Osteocyte (in vitro differentiated cells): ENCODE data around the gene BZW2. TPM values are rescaled to one million over a fixed set of nuclear protein-coding genes. Genes with fewer than 3 reads are reported as not detected.

ENCODE experiments used
- DNase-seq: peaks from one replicate; pipeline ENCODE4 v3.0.0; 2021; ENCODE audit warnings: mixed read lengths; ENCODE audit not compliant: unreplicated experiment; ENCODE audit errors: extremely low spot score
- H3K27ac Mint-ChIP-seq: one replicate; pipeline ENCODE4 v1.8.0; 2021; ENCODE audit warnings: mild to moderate bottlenecking, mixed read lengths; ENCODE audit not compliant: unreplicated experiment
- H3K27me3 Mint-ChIP-seq: one replicate; pipeline ENCODE4 v1.8.0; 2021; ENCODE audit warnings: mixed read lengths; ENCODE audit not compliant: unreplicated experiment
- H3K36me3 Mint-ChIP-seq: one replicate; pipeline ENCODE4 v1.8.0; 2021; ENCODE audit warnings: mixed read lengths; ENCODE audit not compliant: unreplicated experiment
- H3K4me1 Mint-ChIP-seq: one replicate; pipeline ENCODE4 v1.8.0; 2021; ENCODE audit warnings: mixed read lengths; ENCODE audit not compliant: unreplicated experiment
- H3K4me3 Mint-ChIP-seq: one replicate; pipeline ENCODE4 v1.8.0; 2021; ENCODE audit warnings: mild to moderate bottlenecking, moderate library complexity, mixed read lengths; ENCODE audit not compliant: unreplicated experiment
- H3K9me3 Mint-ChIP-seq: one replicate; pipeline ENCODE4 v1.8.0; 2021; ENCODE audit warnings: mixed read lengths; ENCODE audit not compliant: unreplicated experiment
- total RNA-seq: library from RNA; stranded (reverse); gene quantifications from 2 replicates; pipeline ENCODE4 v1.2.1, GENCODE V29; 2021
- TF ChIP-seq, protein P1 (sequence below): fragments of 200-600 bp; sonication (generic); IDR thresholded peaks from 2 replicates; pipeline ENCODE4 v1.5.0; 2021; ENCODE audit warnings: antibody characterized with exemption, mild to moderate bottlenecking, moderate library complexity

BZW2 gene
- total RNA-seq, 1 donor from 2014 or later, result 61.3 TPM

DNA sequence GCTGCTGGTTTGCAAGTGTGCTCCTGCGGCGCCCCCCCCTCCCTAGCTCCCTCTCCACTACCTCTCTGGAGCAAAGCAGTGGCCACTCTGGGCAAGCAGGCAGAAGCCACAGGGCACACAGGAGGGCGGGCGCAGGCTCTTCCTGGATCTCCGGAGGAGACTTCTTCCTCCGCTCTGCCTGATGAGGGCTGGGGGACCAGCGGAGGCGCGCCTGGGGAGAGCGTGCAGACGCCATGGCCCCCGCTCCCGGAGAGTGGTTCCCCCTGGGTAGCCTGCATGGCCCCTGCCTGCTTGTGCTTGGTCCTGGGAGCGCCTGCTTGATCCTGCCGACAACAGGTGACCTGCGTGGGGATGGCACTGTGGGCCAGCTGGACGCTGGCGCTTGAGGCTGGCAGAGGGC lies 29.4 kb upstream of the BZW2 start:
- H3K27me3 Mint-ChIP-seq, result no peaks in the 10 kb centered on the region
- DNase-seq, result no peak
- TF ChIP-seq, protein P1, sequence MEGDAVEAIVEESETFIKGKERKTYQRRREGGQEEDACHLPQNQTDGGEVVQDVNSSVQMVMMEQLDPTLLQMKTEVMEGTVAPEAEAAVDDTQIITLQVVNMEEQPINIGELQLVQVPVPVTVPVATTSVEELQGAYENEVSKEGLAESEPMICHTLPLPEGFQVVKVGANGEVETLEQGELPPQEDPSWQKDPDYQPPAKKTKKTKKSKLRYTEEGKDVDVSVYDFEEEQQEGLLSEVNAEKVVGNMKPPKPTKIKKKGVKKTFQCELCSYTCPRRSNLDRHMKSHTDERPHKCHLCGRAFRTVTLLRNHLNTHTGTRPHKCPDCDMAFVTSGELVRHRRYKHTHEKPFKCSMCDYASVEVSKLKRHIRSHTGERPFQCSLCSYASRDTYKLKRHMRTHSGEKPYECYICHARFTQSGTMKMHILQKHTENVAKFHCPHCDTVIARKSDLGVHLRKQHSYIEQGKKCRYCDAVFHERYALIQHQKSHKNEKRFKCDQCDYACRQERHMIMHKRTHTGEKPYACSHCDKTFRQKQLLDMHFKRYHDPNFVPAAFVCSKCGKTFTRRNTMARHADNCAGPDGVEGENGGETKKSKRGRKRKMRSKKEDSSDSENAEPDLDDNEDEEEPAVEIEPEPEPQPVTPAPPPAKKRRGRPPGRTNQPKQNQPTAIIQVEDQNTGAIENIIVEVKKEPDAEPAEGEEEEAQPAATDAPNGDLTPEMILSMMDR, result no peak
- no peaks in the 10 kb centered on the region for H3K4me1 Mint-ChIP-seq
- H3K4me3 Mint-ChIP-seq, result no peak overlapping the region
- peaks cover 15% of the 10 kb centered on the region for H3K9me3 Mint-ChIP-seq
- no peak overlapping the region for H3K27ac Mint-ChIP-seq
- peaks cover 45% of the 10 kb centered on the region for H3K36me3 Mint-ChIP-seq

DNA sequence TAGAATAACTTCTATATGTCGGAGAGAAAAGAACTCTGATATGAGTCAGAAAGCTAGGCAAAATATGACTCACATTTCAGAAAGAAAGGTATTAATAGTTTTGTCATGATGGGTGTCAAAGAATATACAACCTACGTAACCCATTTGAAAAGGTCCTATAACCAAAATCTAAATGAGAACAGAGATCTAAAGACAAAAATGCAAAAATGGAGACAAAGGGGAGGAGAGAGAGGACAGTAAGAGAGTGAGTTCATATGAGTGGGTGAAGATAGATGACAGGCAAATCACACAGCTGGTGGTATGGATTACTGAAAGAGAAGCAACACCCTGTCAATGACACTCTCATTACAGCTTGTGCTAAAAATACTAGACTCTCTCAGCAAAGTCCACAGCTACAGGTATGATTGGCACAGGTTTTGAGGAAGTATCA lies 26.0 kb upstream of the BZW2 start:
- Mint-ChIP-seq H3K36me3 (peaks cover 44% of the 10 kb centered on the region), H3K27me3 (no peaks in the 10 kb centered on the region), H3K9me3 (peaks cover 15% of the 10 kb centered on the region), H3K27ac (no peak overlapping the region), H3K4me3 (no peak overlapping the region), H3K4me1 (no peaks in the 10 kb centered on the region)
- TF ChIP-seq, protein P1, result no peak
- DNase-seq, result no peak

DNA sequence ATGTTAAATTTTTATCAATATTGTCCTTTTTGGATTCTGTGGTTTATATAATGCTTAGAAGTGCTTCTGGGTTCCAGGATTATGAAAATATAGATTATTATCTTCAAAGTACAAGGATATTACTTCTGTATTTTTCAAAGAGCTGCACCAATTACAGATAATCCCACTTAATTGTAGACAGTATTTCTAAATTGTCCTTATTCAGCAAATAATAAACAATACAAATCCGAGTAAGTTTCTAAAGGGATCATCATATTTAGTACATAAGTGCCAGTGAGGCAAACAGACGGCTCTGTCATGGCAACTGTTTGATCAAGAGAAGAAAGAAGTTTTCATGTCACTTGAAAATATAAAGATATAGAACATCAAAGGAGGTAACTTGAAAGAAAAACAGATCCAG lies 19.6 kb upstream of the BZW2 start:
- no peaks in the 10 kb centered on the region for H3K9me3 Mint-ChIP-seq
- no peak for DNase-seq
- TF ChIP-seq, protein P1, result no peak
- H3K36me3 Mint-ChIP-seq, result peaks cover 13% of the 10 kb centered on the region
- H3K4me3 Mint-ChIP-seq, result no peak overlapping the region
- H3K4me1 Mint-ChIP-seq, result peaks cover 1% of the 10 kb centered on the region
- H3K27me3 Mint-ChIP-seq, result no peaks in the 10 kb centered on the region
- no peak overlapping the region for H3K27ac Mint-ChIP-seq

DNA sequence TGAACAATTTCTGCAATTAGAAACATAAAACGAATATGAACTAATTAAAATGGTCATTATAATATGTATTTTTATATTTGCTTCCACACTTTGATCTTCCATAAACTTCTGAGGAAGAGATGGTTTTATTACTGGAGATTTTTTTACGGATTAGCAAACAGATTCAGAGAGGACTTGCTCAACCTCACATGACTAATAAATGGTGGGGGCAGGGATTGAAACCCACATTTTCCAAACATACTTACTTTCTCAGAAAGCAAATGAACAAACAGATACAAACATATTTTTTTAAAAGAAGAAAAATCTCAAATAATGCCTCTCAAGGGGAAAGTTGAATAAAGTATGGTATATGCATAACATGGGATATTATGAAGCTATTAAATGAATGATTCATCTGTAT lies 18.7 kb upstream of the BZW2 start:
- Mint-ChIP-seq H3K27me3 (no peaks in the 10 kb centered on the region), H3K36me3 (peaks cover 14% of the 10 kb centered on the region), H3K9me3 (no peaks in the 10 kb centered on the region), H3K4me1 (peaks cover 1% of the 10 kb centered on the region), H3K27ac (no peak overlapping the region), H3K4me3 (no peak overlapping the region)
- TF ChIP-seq, protein P1, result no peak
- DNase-seq, result no peak

DNA sequence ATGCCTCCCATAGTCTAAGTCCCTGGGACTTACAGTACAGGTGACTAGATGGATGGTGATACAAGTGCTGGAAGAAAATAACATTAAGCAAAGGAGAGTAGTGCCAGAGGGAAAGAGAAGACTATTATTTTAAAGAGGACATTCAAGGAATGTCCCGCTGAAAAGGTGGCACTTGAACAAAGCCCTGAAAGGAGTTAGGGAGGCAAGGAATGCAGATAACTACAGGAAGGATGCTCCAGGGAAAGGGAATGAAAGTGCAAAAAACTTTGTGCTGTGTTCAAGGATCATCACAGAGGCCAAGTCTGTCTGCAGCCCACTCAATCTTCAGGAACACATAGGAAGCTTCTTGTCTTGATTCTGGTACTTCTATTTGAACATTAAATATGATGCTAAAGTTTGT lies 15.3 kb upstream of the BZW2 start:
- DNase-seq, result no peak
- no peak overlapping the region for H3K4me3 Mint-ChIP-seq
- TF ChIP-seq, protein P1, result no peak
- H3K9me3 Mint-ChIP-seq, result no peaks in the 10 kb centered on the region
- no peak overlapping the region for H3K27ac Mint-ChIP-seq
- H3K36me3 Mint-ChIP-seq, result peaks cover 23% of the 10 kb centered on the region
- H3K4me1 Mint-ChIP-seq, result peaks cover 1% of the 10 kb centered on the region
- no peaks in the 10 kb centered on the region for H3K27me3 Mint-ChIP-seq
